ENCODE results near the gene RASSF4.
A peak's percentile ranks its signal among the peaks of the same experiment; 100 is the strongest.
"Not testable (repeated sequence)": the region's sequence is repeated elsewhere in the genome, so short reads cannot be mapped to it uniquely, and the experiment has no call there.

The RASSF4 gene

GRCh38 chr10:45008524-45009161 is 49.0 kb downstream of the RASSF4 start:
- DNase-seq = peak; percentile 37

DNA sequence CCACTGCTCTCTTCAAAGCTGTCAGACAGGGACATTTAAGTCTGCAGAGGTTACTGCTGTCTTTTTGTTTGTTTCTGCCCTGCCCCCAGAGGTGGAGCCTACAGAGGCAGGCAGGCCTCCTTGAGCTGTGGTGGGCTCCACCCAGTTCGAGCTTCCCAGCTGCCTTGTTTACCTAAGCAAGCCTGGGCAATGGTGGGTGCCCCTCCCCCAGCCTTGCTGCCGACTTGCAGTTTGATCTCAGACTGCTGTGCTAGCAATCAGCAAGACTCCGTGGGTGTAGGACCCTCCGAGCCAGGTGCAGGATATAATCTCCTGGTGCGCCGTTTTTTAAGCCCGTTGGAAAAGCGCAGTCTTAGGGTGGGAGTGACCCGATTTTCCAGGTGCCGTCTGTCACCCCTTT is 55.0 kb downstream of the RASSF4 start:
- not testable (repeated sequence) for DNase-seq

DNA sequence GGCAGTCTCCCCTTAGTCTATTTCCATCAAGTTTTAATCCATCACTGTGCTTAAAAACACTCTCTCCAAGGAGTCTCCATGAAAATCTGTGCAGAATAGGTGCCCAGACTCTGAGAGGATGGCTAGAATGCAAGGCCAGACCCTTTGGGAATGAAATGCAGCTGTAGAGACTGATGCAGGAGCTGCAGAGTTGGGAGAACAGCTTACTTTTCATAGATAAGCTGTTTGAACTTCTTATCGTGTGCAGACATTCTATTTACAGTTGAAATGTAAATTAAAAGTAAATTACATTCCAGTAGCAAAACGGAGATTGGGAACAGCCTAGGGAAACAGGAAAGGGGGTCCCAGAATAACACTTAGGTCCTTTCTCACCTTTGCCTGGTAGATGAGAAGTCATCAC is 56.0 kb downstream of the RASSF4 start:
- DNase-seq = no peak

DNA sequence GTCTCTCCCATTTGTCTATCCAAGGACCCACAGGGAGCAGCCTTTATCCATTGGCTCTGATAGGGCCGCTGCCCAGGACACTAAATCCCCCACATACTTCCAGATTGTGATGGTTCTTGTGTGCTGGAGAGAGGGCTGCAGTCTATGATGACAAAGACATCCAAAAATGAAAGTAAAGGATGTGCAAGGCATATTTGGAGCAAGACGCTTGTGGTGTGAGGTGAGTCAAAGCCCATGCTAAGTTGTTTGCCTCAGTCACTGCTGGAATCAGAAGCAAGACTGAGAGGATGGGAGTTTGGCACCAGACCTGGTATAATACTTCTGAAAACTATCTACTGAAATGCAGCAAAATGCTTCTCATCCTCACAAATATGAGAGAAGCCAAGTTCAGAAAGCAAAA is 63.8 kb downstream of the RASSF4 start:
- DNase-seq = no peak

DNA sequence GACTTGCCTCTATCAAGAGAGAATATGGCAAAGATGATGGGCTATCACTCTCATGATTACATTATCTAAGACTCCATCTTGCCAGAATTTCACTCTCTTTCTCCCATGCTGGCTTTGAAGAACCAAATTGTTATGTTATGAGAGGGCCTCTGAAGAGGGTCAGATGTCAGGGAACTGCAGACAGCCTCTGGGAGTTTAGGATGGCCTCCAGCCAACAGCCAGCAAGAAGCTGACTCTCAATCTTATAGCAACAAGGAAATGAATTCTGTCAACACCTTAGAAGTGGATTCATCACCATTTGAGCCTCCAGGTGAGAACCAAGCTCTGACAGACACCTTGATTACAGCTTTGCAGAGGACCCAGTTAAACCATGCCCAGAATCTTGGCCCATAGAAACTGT is 74.7 kb downstream of the RASSF4 start:
- no peak for DNase-seq

DNA sequence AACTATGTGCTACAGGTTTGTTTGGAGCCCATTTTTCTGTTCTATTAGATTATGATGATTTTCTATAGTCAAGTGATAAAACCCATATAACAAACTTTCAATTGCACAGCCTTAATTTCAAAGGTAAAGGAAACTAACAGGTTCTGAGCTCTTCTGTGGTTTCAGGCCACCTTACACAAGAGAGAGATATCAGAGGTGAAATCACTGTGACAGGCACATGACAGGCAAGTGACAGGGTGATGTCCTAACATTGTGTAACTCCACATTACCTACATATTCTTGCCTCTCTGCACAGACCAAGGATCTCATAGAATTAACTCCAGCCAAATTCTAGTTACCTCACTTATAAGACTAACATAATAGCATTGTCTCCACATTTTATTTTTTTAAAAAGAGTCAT is 76.1 kb downstream of the RASSF4 start:
- DNase-seq = no peak

- DNase-seq = no peak
Observed at GRCh38 chr10:45040921-45041542, 81.4 kb downstream of the RASSF4 start.

GRCh38 chr10:45044290-45044689 is 84.7 kb downstream of the RASSF4 start:
- no peak for DNase-seq

Measured in NCI-H748 treated with DMSO at 0.1 percent for 48 hours (cell line).